Fibroblast of mammary gland (primary cell): ENCODE data around the gene SMIM28.

Source experiments
- DNase-seq: peaks from one replicate; pipeline ENCODE4 v3.0.0-alpha.2; 2010; ENCODE audit warnings: low read depth
- H3K4me3 ChIP-seq: 2 replicates; pipeline ENCODE4 v1.5.1; 2011; ENCODE audit warnings: low read depth, mild to moderate bottlenecking, low read length, moderate library complexity; ENCODE audit not compliant: control insufficient read depth
- TF ChIP-seq, protein P1 (sequence below): conservative IDR thresholded peaks from 2 replicates; pipeline ENCODE4 v1.5.1; 2011; ENCODE audit warnings: low read depth, low read length, inconsistent platforms; ENCODE audit not compliant: control insufficient read depth, insufficient read depth

SMIM28 gene

DNA sequence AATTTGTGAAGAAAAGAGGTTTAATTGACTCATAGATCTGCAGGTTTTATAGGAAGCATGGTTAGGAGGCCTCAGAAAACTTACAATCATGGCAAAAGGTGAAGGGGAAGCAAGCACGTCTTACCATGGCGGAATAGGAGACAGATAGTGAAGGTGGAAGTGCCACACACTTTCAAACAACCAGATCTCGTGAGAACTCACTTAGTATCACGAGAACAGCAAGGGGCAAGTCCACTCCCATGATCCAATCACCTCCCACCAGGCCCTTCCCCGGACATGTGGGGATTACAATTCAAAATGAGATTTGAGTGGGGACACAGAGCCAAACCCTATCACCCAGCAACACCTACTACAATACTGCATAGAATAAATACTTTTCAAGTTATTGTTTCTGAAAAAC is 19.0 kb downstream of the SMIM28 start:
- no peak for DNase-seq
- H3K4me3 ChIP-seq, result no peak overlapping the region
- TF ChIP-seq, protein P1, sequence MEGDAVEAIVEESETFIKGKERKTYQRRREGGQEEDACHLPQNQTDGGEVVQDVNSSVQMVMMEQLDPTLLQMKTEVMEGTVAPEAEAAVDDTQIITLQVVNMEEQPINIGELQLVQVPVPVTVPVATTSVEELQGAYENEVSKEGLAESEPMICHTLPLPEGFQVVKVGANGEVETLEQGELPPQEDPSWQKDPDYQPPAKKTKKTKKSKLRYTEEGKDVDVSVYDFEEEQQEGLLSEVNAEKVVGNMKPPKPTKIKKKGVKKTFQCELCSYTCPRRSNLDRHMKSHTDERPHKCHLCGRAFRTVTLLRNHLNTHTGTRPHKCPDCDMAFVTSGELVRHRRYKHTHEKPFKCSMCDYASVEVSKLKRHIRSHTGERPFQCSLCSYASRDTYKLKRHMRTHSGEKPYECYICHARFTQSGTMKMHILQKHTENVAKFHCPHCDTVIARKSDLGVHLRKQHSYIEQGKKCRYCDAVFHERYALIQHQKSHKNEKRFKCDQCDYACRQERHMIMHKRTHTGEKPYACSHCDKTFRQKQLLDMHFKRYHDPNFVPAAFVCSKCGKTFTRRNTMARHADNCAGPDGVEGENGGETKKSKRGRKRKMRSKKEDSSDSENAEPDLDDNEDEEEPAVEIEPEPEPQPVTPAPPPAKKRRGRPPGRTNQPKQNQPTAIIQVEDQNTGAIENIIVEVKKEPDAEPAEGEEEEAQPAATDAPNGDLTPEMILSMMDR, result no peak

DNA sequence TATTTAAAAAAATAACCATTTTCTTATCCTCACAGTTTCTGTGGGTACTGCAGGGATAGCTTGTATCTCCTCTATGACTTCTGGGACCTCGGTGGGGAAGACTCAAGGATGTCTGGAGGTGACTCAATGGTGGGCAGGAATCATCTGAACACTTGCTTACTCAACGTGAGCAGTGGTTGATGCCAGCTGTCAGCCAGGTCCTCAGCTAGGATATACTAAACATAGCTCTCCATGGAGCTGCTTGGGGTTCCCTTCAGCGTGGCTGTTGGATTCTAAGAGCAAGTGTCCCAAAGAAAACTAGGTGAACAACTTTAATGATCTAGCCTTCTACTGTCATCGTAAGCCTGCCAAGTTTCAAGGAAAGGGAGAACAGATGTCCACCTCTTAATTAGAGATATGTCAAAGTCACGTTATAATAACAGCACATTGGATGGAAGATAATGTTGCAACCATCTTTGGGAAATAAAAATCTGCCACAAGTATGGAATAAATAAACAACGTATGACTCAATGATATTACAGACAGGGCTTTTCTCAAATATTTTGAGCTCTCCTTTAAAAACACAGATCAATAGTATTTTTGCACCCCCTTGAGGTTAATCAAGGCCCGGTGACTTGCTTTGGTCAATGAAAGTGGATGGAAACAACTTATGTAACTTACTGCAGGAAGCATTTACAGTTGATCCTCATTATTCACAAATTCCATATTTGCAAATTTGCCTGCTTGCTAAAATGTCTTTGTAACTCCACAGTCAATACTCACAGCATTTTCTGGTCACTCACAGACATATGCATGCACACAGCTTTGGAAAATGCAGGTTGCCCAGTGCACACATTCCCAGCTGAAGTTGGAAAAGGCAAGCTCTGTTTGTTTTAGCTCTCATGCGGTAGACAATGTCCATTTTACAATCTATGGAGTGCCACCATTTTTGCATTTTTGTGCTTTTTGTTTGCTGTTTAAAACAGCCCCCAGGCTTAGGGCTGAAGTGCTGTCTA is 19.7 kb downstream of the SMIM28 start:
- H3K4me3 ChIP-seq, result no peak overlapping the region
- TF ChIP-seq, protein P1, result no peak
- DNase-seq, result peak; percentile 53

DNA sequence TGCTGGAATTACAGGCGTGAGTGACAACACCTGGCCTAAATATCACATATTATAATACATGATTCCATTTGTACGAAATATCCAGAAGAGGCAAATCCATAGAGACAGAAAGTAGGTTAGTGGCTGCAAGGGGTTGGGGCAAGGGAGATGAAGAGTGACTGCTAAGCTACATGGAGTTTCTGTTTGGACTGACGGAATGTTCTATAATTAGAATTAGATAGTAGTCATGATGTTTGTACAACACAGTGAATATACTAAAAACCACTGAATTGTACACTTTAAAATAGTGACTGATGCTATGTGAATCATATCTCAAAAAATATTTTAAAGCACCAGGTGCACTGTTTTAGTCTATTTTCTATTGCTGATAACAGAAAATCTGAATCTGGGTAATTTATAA is 22.6 kb downstream of the SMIM28 start:
- DNase-seq, result no peak
- TF ChIP-seq, protein P1, result no peak
- H3K4me3 ChIP-seq, result no peak overlapping the region

DNA sequence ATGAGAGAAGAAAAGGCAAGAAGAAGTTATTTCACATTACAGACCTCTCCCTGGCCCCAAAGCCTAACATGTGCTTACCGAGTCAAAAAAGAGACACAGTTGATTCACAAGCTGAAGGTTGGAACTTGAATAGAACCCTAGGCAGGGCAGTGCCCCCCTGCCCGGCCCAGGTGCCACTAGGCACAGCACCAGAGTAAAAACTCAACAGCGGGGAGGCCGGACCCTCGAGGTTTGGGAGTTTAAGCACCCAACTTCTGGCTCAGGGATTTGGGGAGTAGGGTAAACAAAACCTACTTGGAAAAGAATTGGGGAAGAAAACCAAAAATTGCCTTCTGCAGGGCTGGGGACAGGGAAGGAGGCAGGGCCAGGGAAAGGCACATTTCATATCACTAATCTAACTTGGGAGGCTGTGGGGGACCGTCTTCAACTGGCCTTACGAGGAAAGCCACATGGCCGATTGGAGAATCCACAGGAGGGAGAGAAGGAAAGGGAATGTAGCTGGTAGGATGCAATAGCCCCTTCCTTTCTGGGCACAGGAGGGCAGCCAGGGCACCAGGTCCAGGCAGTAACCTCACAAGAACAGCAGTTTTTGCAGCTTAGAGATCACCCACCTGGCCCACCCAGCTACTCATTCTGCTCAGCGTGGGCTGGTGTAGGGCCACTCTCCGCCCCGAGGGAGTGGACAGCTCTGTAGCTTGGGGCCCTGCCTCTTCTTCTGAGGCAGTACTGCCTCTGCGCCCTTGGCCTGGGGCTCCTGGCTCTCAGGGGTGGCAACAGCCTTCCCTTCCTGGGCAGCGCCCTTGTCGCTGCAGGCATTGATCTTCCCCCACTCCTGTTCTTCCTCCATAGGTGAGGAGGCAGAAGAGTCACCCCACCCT is 24.5 kb downstream of the SMIM28 start:
- TF ChIP-seq, protein P1, result no peak
- H3K4me3 ChIP-seq, result no peak overlapping the region
- DNase-seq, result no peak

DNA sequence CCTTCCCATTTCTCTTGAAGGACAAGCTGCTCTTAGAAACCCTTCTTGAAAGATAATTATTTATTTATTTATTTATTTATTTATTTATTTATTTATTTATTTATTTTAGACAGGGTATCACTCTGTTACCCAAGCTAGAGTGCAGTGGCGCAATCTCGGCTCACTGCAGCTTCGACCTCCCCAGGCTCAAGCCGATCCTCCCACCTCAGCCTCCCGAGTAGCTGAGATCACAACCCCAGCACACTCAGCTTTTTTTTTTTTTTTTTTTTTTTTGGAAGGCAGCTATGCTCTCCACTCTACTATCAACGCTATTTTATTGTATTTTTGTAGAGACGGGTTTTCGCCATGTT is 25.1 kb downstream of the SMIM28 start:
- TF ChIP-seq, protein P1, result no peak
- H3K4me3 ChIP-seq, result no peak overlapping the region
- DNase-seq, result no peak

DNA sequence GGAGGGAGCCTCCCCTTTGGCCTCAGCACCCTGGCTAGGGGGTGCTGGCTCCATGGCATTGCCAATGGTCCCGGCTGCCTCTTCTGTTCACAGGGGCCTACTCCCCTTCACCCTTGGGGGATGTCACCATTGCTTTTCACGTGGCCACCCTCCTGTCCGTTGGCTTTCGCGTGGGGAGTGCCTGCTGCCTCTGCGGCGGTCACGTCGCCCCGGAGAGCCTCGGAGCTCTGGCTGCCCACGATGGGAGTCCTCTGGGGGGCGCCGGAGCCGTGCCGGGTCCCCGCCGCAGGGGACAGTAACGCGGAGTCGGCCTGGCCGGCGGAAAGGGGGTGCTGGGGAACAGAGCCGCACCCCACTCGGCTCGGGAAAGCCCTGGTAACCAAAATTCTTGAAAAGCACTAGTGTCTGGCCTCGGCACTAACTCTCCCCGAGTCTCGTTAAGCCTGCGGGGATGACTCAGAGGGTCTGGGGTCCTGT is 25.7 kb downstream of the SMIM28 start:
- no peak for DNase-seq
- peak overlapping the region; percentile 79 for H3K4me3 ChIP-seq

More for the DNA sequence above, 25.7 kb downstream of the SMIM28 start:
- TF ChIP-seq, protein P1, result no peak
